GM23248 (cell line): Measurements from ENCODE around the gene CHD3. TPM values are rescaled to one million over a fixed set of nuclear protein-coding genes. Genes with fewer than 3 reads are reported as not detected.

ENCODE experiments used
- DNase-seq: peaks from one replicate; pipeline ENCODE4 v3.0.0-alpha.2; 2015
- H2AFZ ChIP-seq: fragments of 200-600 bp; sonication (generic); 2 replicates; pipeline ENCODE4 v1.6.1; 2016; ENCODE audit warnings: antibody characterized with exemption
- H3F3A ChIP-seq: fragments of 200-600 bp; sonication (generic); 2 replicates; pipeline ENCODE4 v1.6.1; 2016; ENCODE audit warnings: mild to moderate bottlenecking, antibody characterized with exemption, mixed run types; ENCODE audit not compliant: insufficient read depth
- H3K27ac ChIP-seq: fragments of 200-600 bp; sonication (generic); 2 replicates; pipeline ENCODE4 v1.5.1; 2016; ENCODE audit warnings: mild to moderate bottlenecking
- H3K27me3 ChIP-seq: fragments of 200-600 bp; sonication (generic); replicated peaks from 2 replicates; pipeline ENCODE4 v1.6.1; 2016; ENCODE audit warnings: mild to moderate bottlenecking; ENCODE audit not compliant: insufficient read depth
- H3K36me3 ChIP-seq: fragments of 200-600 bp; sonication (generic); 2 replicates; pipeline ENCODE4 v1.6.1; 2016; ENCODE audit warnings: low read depth, mild to moderate bottlenecking
- H3K4me1 ChIP-seq: fragments of 200-600 bp; sonication (generic); 2 replicates; pipeline ENCODE4 v1.6.1; 2016; ENCODE audit warnings: mild to moderate bottlenecking; ENCODE audit not compliant: insufficient read depth
- H3K4me2 ChIP-seq: fragments of 200-600 bp; sonication (generic); one replicate; pipeline ENCODE4 v1.6.1; 2016; ENCODE audit warnings: mild to moderate bottlenecking; ENCODE audit not compliant: unreplicated experiment
- H3K4me3 ChIP-seq: fragments of 200-600 bp; sonication (generic); 2 replicates; pipeline ENCODE4 v1.5.1; 2016; ENCODE audit warnings: mild to moderate bottlenecking
- H3K79me2 ChIP-seq: fragments of 200-600 bp; sonication (generic); 2 replicates; pipeline ENCODE4 v1.6.1; 2016; ENCODE audit warnings: mild to moderate bottlenecking; ENCODE audit not compliant: insufficient read depth
- H3K9ac ChIP-seq: fragments of 200-600 bp; sonication (generic); 2 replicates; pipeline ENCODE4 v1.6.1; 2016; ENCODE audit warnings: mild to moderate bottlenecking
- H3K9me2 ChIP-seq: fragments of 200-600 bp; sonication (generic); 2 replicates; pipeline ENCODE4 v1.6.1; 2016; ENCODE audit warnings: mixed run types, mild to moderate bottlenecking, moderate library complexity; ENCODE audit not compliant: insufficient read depth
- H3K9me3 ChIP-seq: fragments of 200-600 bp; sonication (generic); one replicate; pipeline ENCODE4 v1.6.1; 2017; ENCODE audit warnings: low read depth
- H4K20me1 ChIP-seq: fragments of 200-600 bp; sonication (generic); 2 replicates; pipeline ENCODE4 v1.6.0; 2016; ENCODE audit not compliant: insufficient read depth
- EZH2 ChIP-seq: fragments of 200-600 bp; sonication (generic); IDR thresholded peaks from 2 replicates; pipeline ENCODE4 v1.6.1; 2018; ENCODE audit warnings: antibody characterized with exemption, mild to moderate bottlenecking; ENCODE audit not compliant: insufficient read depth, poor library complexity, severe bottlenecking
- EZH2phosphoT487 ChIP-seq: fragments of 200-600 bp; sonication (generic); IDR thresholded peaks from 2 replicates; pipeline ENCODE4 v1.6.1; 2018; ENCODE audit warnings: antibody characterized with exemption, moderate library complexity, mild to moderate bottlenecking, low read depth; ENCODE audit not compliant: insufficient read depth
- WGBS, 2 experiments: methylation state at CpG; one replicate each; pipeline ENCODE4 v1.1.6; 2015 to 2017; ENCODE audit warnings: low lambda C conversion rate in 2 of 2, low coverage in 1 of 2; ENCODE audit errors: missing lambda C conversion rate in 2 of 2; 5-methylcytosine and 5-hydroxymethylcytosine counted together
- in situ Hi-C: fragments of 300-500 bp; cut with MboI; formaldehyde crosslinking; loops from 2 replicates; pipeline ENCODE4 v1.15.0; 2020
- polyA plus RNA-seq: library from polyadenylated mRNA; unstranded; fragments of >200 nt; fragmentation: Nextera tagmentation; extraction: Ambion mirVana; gene quantifications from 2 replicates; pipeline ENCODE4 v1.2.1, GENCODE V29; 2016
- total RNA-seq: library from RNA; depleted of rRNA; stranded (reverse); fragments of >200 nt; shearing (Covaris generic); gene quantifications from 2 replicates; pipeline ENCODE4 v1.2.3, GENCODE V29; 2014

The CHD3 gene
- total and polyA plus RNA-seq, 2 experiments from 2014 or later: 16.0 to 73.6 TPM

GRCh38 chr17:7884581-7885366 is 3.8 kb upstream of the CHD3 start:
- Histone ChIP-seq H3K36me3 (no peaks in the 10 kb centered on the region), H3K4me1 (peaks cover 37% of the 10 kb centered on the region), H3K4me2 (no peak overlapping the region), H3K4me3 (peak overlapping the region; percentile 90), H3K79me2 (peaks cover 19% of the 10 kb centered on the region), H3K27ac (peak overlapping the region; percentile 90), H3K27me3 (no peaks in the 10 kb centered on the region), H3K9me3 (no peaks in the 10 kb centered on the region), H3K9ac (peak overlapping the region; percentile 82), H4K20me1 (no peaks in the 10 kb centered on the region), H2AFZ (no peak overlapping the region), H3K9me2 (no peaks in the 10 kb centered on the region), H3F3A (peaks cover 37% of the 10 kb centered on the region)
- in situ Hi-C loops: no loop called here
- DNase-seq: peak; percentile 43
- TF ChIP-seq EZH2phosphoT487 (no peak), EZH2 (no peak)
- 2% methylated on average over 25 of the region's 100 CpGs; no CpG with 5 or more reads in 1 of the 2 experiments for WGBS, 2 experiments

- in situ Hi-C loops: no loop called here
- H3K27ac ChIP-seq: peak overlapping the region; percentile 90
- peak overlapping the region; percentile 90 for H3K4me3 ChIP-seq
- H3K79me2 ChIP-seq: peaks cover 27% of the 10 kb centered on the region
- H3K4me1 ChIP-seq: peaks cover 38% of the 10 kb centered on the region
- no peaks in the 10 kb centered on the region for H3K9me3 ChIP-seq
- no peaks in the 10 kb centered on the region for H3K9me2 ChIP-seq
- peaks cover 38% of the 10 kb centered on the region for H3F3A ChIP-seq
- H3K4me2 ChIP-seq: peak overlapping the region; percentile 86
- TF ChIP-seq EZH2phosphoT487 (no peak), EZH2 (no peak)
- no peaks in the 10 kb centered on the region for H4K20me1 ChIP-seq
- no peaks in the 10 kb centered on the region for H3K27me3 ChIP-seq
- DNase-seq: peak; percentile 66
- no peaks in the 10 kb centered on the region for H3K36me3 ChIP-seq
- H3K9ac ChIP-seq: peak overlapping the region; percentile 82
- 1% methylated on average over 14 to 48 of the region's 64 CpGs for WGBS, 2 experiments
- H2AFZ ChIP-seq: peak overlapping the region; percentile 77
These were observed 3.0 kb upstream of the CHD3 start for GRCh38 chr17:7885367-7886226.

GRCh38 chr17:7886227-7887037 is 2.2 kb upstream of the CHD3 start:
- TF ChIP-seq EZH2 (no peak), EZH2phosphoT487 (no peak)
- in situ Hi-C loops: no loop called here
- Histone ChIP-seq H3K79me2 (peaks cover 32% of the 10 kb centered on the region), H3K27ac (peak overlapping the region; percentile 90), H3F3A (peaks cover 38% of the 10 kb centered on the region), H3K27me3 (no peaks in the 10 kb centered on the region), H3K9me2 (no peaks in the 10 kb centered on the region), H3K4me3 (peak overlapping the region; percentile 90), H3K9me3 (no peaks in the 10 kb centered on the region), H3K36me3 (peaks cover 5% of the 10 kb centered on the region; the same call in 1 of the 2 replicates), H2AFZ (peak overlapping the region; percentile 77), H4K20me1 (no peaks in the 10 kb centered on the region), H3K9ac (peak overlapping the region; percentile 82), H3K4me1 (peaks cover 38% of the 10 kb centered on the region), H3K4me2 (peak overlapping the region; percentile 86)
- 4% methylated on average over 29 to 30 of the region's 30 CpGs for WGBS, 2 experiments
- DNase-seq: peak; percentile 55
